Right renal cortex interstitium (tissue), 3 donors: ENCODE measurements around the gene TMEM141. TPM values are rescaled to one million over a fixed set of nuclear protein-coding genes. Genes with fewer than 3 reads are reported as not detected.
"Not testable (repeated sequence)": the region's sequence is repeated elsewhere in the genome, so short reads cannot be mapped to it uniquely, and the experiment has no call there.

ENCODE experiments used
- DNase-seq, 3 donors: peaks; one replicate each; pipeline ENCODE4 v3.0.0-alpha.2; 2013; ENCODE audit warnings: low read depth in 3 of 3, low spot score in 2 of 3
- polyA plus RNA-seq, 3 donors: library from polyadenylated mRNA; unstranded; fragments of 120-200 nt; gene quantifications; one replicate each; pipeline ENCODE4 v1.2.1, GENCODE V29; 2013; ENCODE audit not compliant: insufficient read length in 3 of 3

TMEM141 gene
- polyA plus RNA-seq, 3 donors: 63.2 to 77.7 (median 67.1) TPM

GRCh38 chr9:136792321-136793085, 1.4 kb downstream of the TMEM141 start:
- no peak for DNase-seq

GRCh38 chr9:136793086-136793946, 2.2 kb downstream of the TMEM141 start:
- no peak for DNase-seq

- no peak for DNase-seq
These were observed 3.3 kb downstream of the TMEM141 start for GRCh38 chr9:136794281-136794999.

- no peak for DNase-seq
These were observed 3.8 kb downstream of the TMEM141 start for GRCh38 chr9:136795000-136795348.

- no peak for DNase-seq
These were observed 5.2 kb downstream of the TMEM141 start, which contains the start of gene CCDC183 for GRCh38 chr9:136796238-136796774. Gene CCDC183 (plus strand): TSS chr9:136796338. CDS start chr9:136796398, 60 bp downstream.

- not testable (repeated sequence) for DNase-seq
These were observed 5.7 kb downstream of the TMEM141 start for GRCh38 chr9:136796775-136797347.

- no peak for DNase-seq
These were observed 7.5 kb downstream of the TMEM141 start for GRCh38 chr9:136798708-136799078.

GRCh38 chr9:136799079-136799853, 8.1 kb downstream of the TMEM141 start:
- DNase-seq: no peak

GRCh38 chr9:136799854-136800657, 8.9 kb downstream of the TMEM141 start:
- no peak for DNase-seq

GRCh38 chr9:136802321-136802720, 11.2 kb downstream of the TMEM141 start:
- no peak for DNase-seq

GRCh38 chr9:136803009-136803550, 11.9 kb downstream of the TMEM141 start:
- not testable (repeated sequence) for DNase-seq

GRCh38 chr9:136803551-136804508, 12.7 kb downstream of the TMEM141 start:
- DNase-seq: no peak

- no peak for DNase-seq
These were observed 13.5 kb downstream of the TMEM141 start for GRCh38 chr9:136804509-136805206.

GRCh38 chr9:136805207-136805740, 14.1 kb downstream of the TMEM141 start:
- no peak for DNase-seq

GRCh38 chr9:136806067-136806466, 14.9 kb downstream of the TMEM141 start:
- DNase-seq: no peak

GRCh38 chr9:136806631-136807201, 15.6 kb downstream of the TMEM141 start:
- no peak for DNase-seq
